ENCODE measurements around the gene FBN3.

Gene FBN3

DNA sequence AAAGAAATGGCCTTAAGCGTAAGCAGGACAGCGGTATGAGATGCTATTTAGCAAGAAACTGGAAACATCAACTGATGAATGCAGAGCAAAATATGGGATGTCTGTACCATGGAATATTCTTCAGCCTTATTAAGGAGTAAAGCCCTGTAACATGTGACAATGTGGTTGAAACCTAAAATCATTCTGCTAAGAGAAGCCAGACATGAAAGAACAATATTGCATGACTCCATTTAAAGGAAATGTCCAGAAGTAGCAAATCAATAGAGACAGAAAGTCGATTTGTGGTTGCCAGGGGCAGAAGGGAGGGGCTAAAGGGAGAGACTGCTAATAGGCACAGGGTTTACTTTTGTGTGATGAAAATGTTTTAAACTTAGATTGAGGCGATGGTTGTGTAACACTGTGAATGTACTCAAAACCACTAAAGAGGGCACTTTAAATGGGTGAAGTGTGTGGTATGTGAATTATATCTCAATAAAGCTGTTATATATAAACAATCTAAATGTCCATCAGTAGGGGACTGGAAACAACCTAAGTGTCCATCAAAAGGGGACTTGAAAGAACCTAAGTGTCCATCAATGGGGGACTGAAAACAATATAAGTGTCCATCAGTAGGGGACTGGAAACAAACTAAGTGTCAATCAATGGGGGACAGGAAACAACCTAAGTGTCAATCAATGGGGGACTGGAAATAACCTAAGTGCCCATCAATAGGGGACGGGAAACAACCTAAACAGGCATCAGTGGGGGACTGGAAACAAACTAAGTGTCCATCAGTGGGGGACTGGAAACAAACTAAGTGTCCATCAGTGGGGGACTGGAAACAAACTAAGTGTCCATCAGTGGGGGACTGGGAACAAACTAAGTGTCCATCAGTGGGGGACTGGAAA is 51.5 kb downstream of the FBN3 start:
- no peak for DNase-seq (ENCODE audit: low read depth)
- TF ChIP-seq, protein P1, sequence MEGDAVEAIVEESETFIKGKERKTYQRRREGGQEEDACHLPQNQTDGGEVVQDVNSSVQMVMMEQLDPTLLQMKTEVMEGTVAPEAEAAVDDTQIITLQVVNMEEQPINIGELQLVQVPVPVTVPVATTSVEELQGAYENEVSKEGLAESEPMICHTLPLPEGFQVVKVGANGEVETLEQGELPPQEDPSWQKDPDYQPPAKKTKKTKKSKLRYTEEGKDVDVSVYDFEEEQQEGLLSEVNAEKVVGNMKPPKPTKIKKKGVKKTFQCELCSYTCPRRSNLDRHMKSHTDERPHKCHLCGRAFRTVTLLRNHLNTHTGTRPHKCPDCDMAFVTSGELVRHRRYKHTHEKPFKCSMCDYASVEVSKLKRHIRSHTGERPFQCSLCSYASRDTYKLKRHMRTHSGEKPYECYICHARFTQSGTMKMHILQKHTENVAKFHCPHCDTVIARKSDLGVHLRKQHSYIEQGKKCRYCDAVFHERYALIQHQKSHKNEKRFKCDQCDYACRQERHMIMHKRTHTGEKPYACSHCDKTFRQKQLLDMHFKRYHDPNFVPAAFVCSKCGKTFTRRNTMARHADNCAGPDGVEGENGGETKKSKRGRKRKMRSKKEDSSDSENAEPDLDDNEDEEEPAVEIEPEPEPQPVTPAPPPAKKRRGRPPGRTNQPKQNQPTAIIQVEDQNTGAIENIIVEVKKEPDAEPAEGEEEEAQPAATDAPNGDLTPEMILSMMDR (conservative IDR thresholded peaks at IDR 0.05; ENCODE audit: low read length) = no peak
- no peak overlapping the region for H3K4me3 ChIP-seq (ENCODE audit: low read length)

DNA sequence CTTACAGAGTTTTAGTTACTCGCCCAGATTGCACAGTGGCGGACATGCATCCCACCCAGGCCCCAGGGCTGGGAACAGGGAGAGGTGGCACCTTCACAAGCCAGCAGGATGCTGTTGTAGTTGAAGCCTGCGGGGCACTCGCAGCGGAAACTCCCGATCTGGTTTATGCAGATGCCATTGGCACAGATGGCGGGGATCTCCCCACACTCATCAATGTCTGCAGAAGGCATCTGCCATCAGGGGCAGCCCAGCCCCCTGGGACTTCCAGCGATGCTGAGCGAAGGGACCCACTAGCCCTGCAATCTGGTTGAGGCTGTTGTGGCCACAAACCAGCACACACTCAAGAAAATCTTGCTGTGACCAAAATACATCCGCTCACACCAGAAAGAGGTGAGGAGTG is 52.2 kb downstream of the FBN3 start:
- no peak overlapping the region for H3K4me3 ChIP-seq (ENCODE audit: low read length)
- TF ChIP-seq, protein P1 (conservative IDR thresholded peaks at IDR 0.05; ENCODE audit: low read length) = no peak
- DNase-seq (ENCODE audit: low read depth) = no peak

DNA sequence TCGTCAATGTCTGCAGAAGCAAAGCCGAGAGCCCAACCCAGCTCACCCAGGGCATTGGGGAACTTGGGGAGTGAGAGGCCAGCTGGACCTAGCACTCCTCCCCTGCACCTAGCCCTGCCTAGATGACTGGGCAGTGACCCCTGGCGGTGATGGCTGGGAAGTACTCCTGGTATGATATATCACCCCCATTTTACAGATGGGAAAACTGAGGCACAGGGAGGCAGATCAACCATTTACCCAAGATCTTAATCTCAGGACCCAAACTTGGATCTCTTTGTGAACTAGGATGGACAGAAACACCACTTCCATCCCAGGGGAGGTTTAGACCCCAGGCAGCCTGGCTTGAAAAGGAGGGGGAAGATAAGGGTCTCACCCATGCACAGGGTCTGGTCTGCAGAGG is 53.3 kb downstream of the FBN3 start:
- TF ChIP-seq, protein P1 (conservative IDR thresholded peaks at IDR 0.05; ENCODE audit: low read length) = no peak
- DNase-seq (ENCODE audit: low read depth) = no peak
- no peak overlapping the region for H3K4me3 ChIP-seq (ENCODE audit: low read length)

DNA sequence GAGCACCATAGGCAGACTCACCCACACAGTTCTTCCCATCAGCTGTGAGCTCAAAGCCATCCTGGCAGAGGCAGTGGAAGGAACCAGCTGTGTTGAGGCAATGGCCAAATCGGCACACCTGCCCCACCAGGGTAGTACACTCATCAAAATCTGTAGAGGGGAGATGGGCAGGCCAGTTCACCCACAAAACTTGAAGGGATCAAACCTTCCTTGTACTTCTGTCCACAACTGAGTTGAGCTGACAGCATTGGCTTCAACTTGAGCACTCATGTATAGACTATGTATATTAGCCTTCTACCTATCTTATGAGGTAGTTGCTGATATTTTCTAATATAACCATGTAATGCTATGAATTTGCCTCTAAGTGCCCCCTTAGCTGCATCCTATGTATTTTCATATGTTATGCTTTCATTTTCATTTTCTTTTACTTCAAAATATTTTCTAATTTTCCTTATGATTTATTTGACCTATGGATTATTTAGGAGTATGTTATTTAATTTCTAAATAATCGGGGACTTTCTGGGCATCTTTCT is 54.0 kb downstream of the FBN3 start:
- TF ChIP-seq, protein P1 (conservative IDR thresholded peaks at IDR 0.05; ENCODE audit: low read length) = no peak
- no peak for DNase-seq (ENCODE audit: low read depth)
- H3K4me3 ChIP-seq (ENCODE audit: low read length) = no peak overlapping the region

DNA sequence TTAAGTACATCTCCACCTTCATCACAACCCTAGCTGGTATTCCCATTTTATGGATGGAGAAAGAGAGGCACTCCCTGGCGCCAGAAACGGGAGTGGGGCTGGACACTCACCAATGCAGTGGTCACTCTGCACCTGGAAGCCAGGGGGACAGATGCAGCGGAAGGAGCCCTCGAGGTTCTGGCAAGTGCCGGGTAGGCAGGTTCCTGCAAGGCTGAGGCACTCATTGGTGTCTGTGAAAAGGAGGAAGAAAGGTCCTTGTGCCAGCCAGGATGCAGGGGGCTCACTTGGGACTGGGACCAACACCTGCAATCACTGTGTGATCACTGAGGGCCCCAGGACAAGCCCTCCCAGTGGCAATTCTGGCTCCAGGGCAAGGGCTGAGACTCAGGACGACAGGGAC is 55.1 kb downstream of the FBN3 start:
- TF ChIP-seq, protein P1 (conservative IDR thresholded peaks at IDR 0.05; ENCODE audit: low read length) = no peak
- DNase-seq (ENCODE audit: low read depth) = no peak

DNA sequence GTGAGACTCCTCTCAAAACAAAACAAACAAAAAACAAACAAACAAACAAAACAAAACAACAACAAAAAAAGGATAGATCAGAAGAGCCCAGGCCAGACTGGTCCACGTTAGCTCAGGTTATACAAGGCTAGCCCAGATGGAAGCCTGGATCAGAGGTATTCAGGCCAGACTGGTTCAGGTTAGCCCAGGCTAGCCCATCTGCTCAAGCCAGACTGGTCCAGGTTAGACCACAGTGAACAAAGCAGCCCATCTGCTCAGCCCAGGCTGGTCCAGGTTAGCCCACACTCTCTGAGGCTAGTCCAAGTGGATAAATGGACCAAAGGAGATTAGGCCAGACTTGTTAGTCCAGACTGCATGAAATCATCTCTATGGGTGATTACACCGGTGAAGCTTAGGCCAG is 55.7 kb downstream of the FBN3 start:
- no peak overlapping the region for H3K4me3 ChIP-seq (ENCODE audit: low read length)
- no peak for DNase-seq (ENCODE audit: low read depth)
- TF ChIP-seq, protein P1 (conservative IDR thresholded peaks at IDR 0.05; ENCODE audit: low read length) = no peak

More for the DNA sequence above, 55.1 kb downstream of the FBN3 start:
- H3K4me3 ChIP-seq (ENCODE audit: low read length) = no peak overlapping the region

DNA sequence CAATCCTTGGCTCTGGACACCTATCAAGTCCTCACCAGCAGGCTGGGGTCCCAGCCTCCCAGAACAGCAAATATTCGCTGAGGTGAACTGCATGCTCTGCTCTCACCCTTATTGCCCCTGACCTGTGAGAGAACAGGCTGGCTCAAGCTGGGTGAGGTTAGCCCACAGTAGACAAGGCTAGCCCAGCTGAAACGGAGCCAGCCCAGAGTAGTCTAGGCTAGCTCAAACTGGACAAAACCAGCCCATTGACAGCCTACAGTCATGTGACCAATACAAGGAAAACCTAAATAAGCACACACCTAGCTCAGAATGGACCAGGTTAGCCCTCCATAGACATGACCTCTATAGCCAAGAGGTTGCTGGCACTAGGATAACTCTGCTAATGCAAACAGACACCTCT is 58.4 kb downstream of the FBN3 start:
- no peak overlapping the region for H3K4me3 ChIP-seq (ENCODE audit: low read length)
- TF ChIP-seq, protein P1 (conservative IDR thresholded peaks at IDR 0.05; ENCODE audit: low read length) = no peak

More for the DNA sequence above, 58.4 kb downstream of the FBN3 start:
- no peak for DNase-seq (ENCODE audit: low read depth)

Data from AG10803 (cell line).